GM12872 (cell line): Measurements from ENCODE around the gene G0S2.

Source experiments
- CTCF ChIP-seq: IDR thresholded peaks from 3 replicates; pipeline ENCODE4 v1.5.1; 2011; ENCODE audit warnings: low read depth, mild to moderate bottlenecking, low read length, moderate library complexity; ENCODE audit not compliant: insufficient read depth

Gene G0S2

GRCh38 chr1:209643285-209644020, 31.8 kb upstream of the G0S2 start:
- no peak for TF ChIP-seq CTCF

- no peak for TF ChIP-seq CTCF
Measured at GRCh38 chr1:209645574-209646452, 29.4 kb upstream of the G0S2 start.

GRCh38 chr1:209646558-209646957, 28.7 kb upstream of the G0S2 start:
- peak; percentile 35; the same call in 1 of the 3 replicates for TF ChIP-seq CTCF

- no peak for TF ChIP-seq CTCF
Measured at GRCh38 chr1:209647156-209647555, 28.1 kb upstream of the G0S2 start.

GRCh38 chr1:209648346-209648745, 26.9 kb upstream of the G0S2 start:
- TF ChIP-seq CTCF = no peak

GRCh38 chr1:209648931-209649776, 26.1 kb upstream of the G0S2 start:
- TF ChIP-seq CTCF = no peak

GRCh38 chr1:209650454-209650853, 24.8 kb upstream of the G0S2 start:
- TF ChIP-seq CTCF = no peak
